Ishikawa (cell line): Measurements from ENCODE around the gene ZDHHC6.

Experiments
- CEBPB ChIP-seq: IDR thresholded peaks from 2 replicates; pipeline ENCODE4 v1.6.1; 2012
- CREB1 ChIP-seq: IDR thresholded peaks from 2 replicates; pipeline ENCODE4 v1.6.1; 2012; ENCODE audit warnings: low read depth
- EGR1 ChIP-seq: IDR thresholded peaks from 2 replicates; pipeline ENCODE4 v1.6.1; 2012
- EP300 ChIP-seq: IDR thresholded peaks from 2 replicates; pipeline ENCODE4 v1.6.1; 2012; ENCODE audit warnings: borderline replicate concordance
- FOXM1 ChIP-seq: IDR thresholded peaks from 2 replicates; pipeline ENCODE4 v1.6.1; 2012; ENCODE audit warnings: low read depth, borderline replicate concordance
- MAX ChIP-seq: IDR thresholded peaks from 2 replicates; pipeline ENCODE4 v1.6.1; 2012
- NFIC ChIP-seq: IDR thresholded peaks from 2 replicates; pipeline ENCODE4 v1.6.1; 2012
- RAD21 ChIP-seq: IDR thresholded peaks from 2 replicates; pipeline ENCODE4 v1.6.1; 2012; ENCODE audit warnings: low read depth
- REST ChIP-seq: IDR thresholded peaks from 2 replicates; pipeline ENCODE4 v1.6.1; 2012; ENCODE audit warnings: low read depth, mild to moderate bottlenecking
- TAF1 ChIP-seq: IDR thresholded peaks from 2 replicates; pipeline ENCODE4 v1.6.1; 2012; ENCODE audit warnings: low read depth, mild to moderate bottlenecking
- TCF12 ChIP-seq: IDR thresholded peaks from 2 replicates; pipeline ENCODE4 v1.6.1; 2012; ENCODE audit warnings: low read depth
- TEAD4 ChIP-seq: IDR thresholded peaks from 2 replicates; pipeline ENCODE4 v1.6.1; 2012
- USF1 ChIP-seq: IDR thresholded peaks from 2 replicates; pipeline ENCODE4 v1.6.1; 2012
- YY1 ChIP-seq: IDR thresholded peaks from 2 replicates; pipeline ENCODE4 v1.6.1; 2012; ENCODE audit warnings: low read depth
- ZBTB7A ChIP-seq: IDR thresholded peaks from 2 replicates; pipeline ENCODE4 v1.6.1; 2012; ENCODE audit warnings: low read depth

ZDHHC6 gene

GRCh38 chr10:112490545-112490944, 43.8 kb upstream of the ZDHHC6 start:
- TF ChIP-seq ZBTB7A (no peak), NFIC (no peak), EP300 (no peak), TAF1 (no peak), TEAD4 (no peak), REST (no peak)

- TF ChIP-seq CEBPB (no peak), TAF1 (no peak), YY1 (no peak), NFIC (no peak), FOXM1 (no peak), EGR1 (no peak), TEAD4 (no peak), MAX (no peak), EP300 (no peak), USF1 (no peak), RAD21 (no peak), REST (no peak), ZBTB7A (no peak)
Observed at GRCh38 chr10:112487964-112488363, 41.2 kb upstream of the ZDHHC6 start.

GRCh38 chr10:112484399-112484798, 37.7 kb upstream of the ZDHHC6 start:
- TF ChIP-seq ZBTB7A (no peak), CREB1 (no peak), TEAD4 (no peak), FOXM1 (no peak), REST (no peak), USF1 (no peak), TAF1 (no peak), EP300 (no peak), RAD21 (no peak), YY1 (no peak), MAX (no peak), NFIC (no peak), CEBPB (no peak), EGR1 (no peak), TCF12 (no peak)

GRCh38 chr10:112481602-112482001, 34.9 kb upstream of the ZDHHC6 start:
- no peak for TF ChIP-seq RAD21
- no peak for TF ChIP-seq REST
- TF ChIP-seq USF1: no peak
- TF ChIP-seq CREB1: no peak
- TF ChIP-seq YY1: no peak
- no peak for TF ChIP-seq CEBPB
- TF ChIP-seq MAX: no peak
- TF ChIP-seq TEAD4: no peak
- no peak for TF ChIP-seq TAF1
- TF ChIP-seq NFIC: no peak
- TF ChIP-seq EGR1: no peak
- no peak for TF ChIP-seq TCF12
- TF ChIP-seq FOXM1: no peak
- TF ChIP-seq EP300: no peak
- no peak for TF ChIP-seq ZBTB7A
